K562 (cell line): ENCODE results near the gene RGS6. TPM values are rescaled to one million over a fixed set of nuclear protein-coding genes. Genes with fewer than 3 reads are reported as not detected.

ENCODE experiments used
- ATAC-seq: fragments of 200-7000 bp; cut with Tn5 transposase; 3 replicates; pipeline ENCODE4 v1.9.1; 2020; ENCODE audit warnings: moderate library complexity
- BruUV-seq: library from RNA; stranded (reverse); fragments of 400-500 nt; replicated peaks from 2 replicates; lab custom pipeline; 2021; lab: Mats Ljungman, UMichigan
- CTCF ChIA-PET: fragments of 300-600 bp; formaldehyde crosslinking; extraction: SDS; loops from one replicate; lab custom pipeline; 2021; ENCODE audit warnings: low intra/inter-chr PET ratio; lab: Yijun Ruan, JAX
- POLR2A ChIA-PET: fragments of 300-600, 350-650 bp; sonication (Branson Sonifier 250); formaldehyde crosslinking; extraction: SDS; loops from one replicate; lab custom pipeline; 2021; ENCODE audit warnings: antibody characterized with exemption, inconsistent platforms; lab: Yijun Ruan, JAX
- DNase-seq, 4 experiments: peaks; one replicate each; pipeline versions ENCODE4 v3.0.0 to v3.0.0-alpha.2; 2011 to 2018; ENCODE audit warnings: low spot score in 3 of 4, mixed read lengths in 3 of 4; ENCODE audit errors: extremely low read depth in 1 of 4
- FAIRE-seq: peaks from 2 replicates; lab custom pipeline; 2011; peaks lifted over from hg19 to GRCh38; lab: Jason Lieb, UNC
- H2AFZ ChIP-seq: 2 replicates; pipeline ENCODE4 v1.6.0; 2011; ENCODE audit warnings: low read depth, low read length, control low read depth, inconsistent platforms
- H3K27ac ChIP-seq: fragments of 200-600 bp; 3 replicates; pipeline ENCODE4 v1.8.0; 2011; ENCODE audit warnings: low read depth, mild to moderate bottlenecking, control low read depth, inconsistent platforms, low read length, moderate library complexity, mixed read lengths; ENCODE audit errors: extremely low read depth
- H3K27me3 ChIP-seq, 2 experiments: fragments of 300-600 bp in 1 of 2; 2 replicates in 1 of 2; 3 replicates in 1 of 2; pipeline versions ENCODE4 v1.6.0 to v1.8.0; 2011; ENCODE audit warnings: inconsistent platforms in 2 of 2, low read length in 2 of 2, mild to moderate bottlenecking in 1 of 2, mixed read lengths in 1 of 2, moderate library complexity in 1 of 2; ENCODE audit not compliant: control insufficient read depth in 2 of 2, insufficient read depth in 2 of 2
- H3K36me3 ChIP-seq: fragments of 300-600 bp; 3 replicates; pipeline ENCODE4 v1.8.0; 2011; ENCODE audit warnings: mild to moderate bottlenecking, low read length, inconsistent platforms; ENCODE audit not compliant: control insufficient read depth, insufficient read depth
- H3K4me1 ChIP-seq, 2 experiments: fragments of 200-600 bp in 1 of 2; replicated peaks in 1 of 2; 2 replicates in 1 of 2; 3 replicates in 1 of 2; pipeline versions ENCODE4 v1.5.1 to v1.8.0; 2011; ENCODE audit warnings: inconsistent platforms in 2 of 2, low read length in 2 of 2, mild to moderate bottlenecking in 1 of 2, mixed read lengths in 1 of 2, moderate library complexity in 1 of 2; ENCODE audit not compliant: control insufficient read depth in 2 of 2, insufficient read depth in 2 of 2
- H3K4me2 ChIP-seq: 2 replicates; pipeline ENCODE4 v1.6.1; 2011; ENCODE audit warnings: low read length, control low read depth, inconsistent platforms, mixed read lengths; ENCODE audit not compliant: insufficient read depth
- H3K4me3 ChIP-seq: fragments of 200-600 bp; sonication (generic), shearing (Covaris generic); 2 replicates; pipeline ENCODE4 v1.5.1; 2016; ENCODE audit warnings: control low read depth, inconsistent platforms
- H3K79me2 ChIP-seq: fragments of 200-600 bp; 3 replicates; pipeline ENCODE4 v1.8.0; 2011; ENCODE audit warnings: low read length, inconsistent platforms; ENCODE audit not compliant: control insufficient read depth, insufficient read depth
- H3K9ac ChIP-seq, 2 experiments: 2 replicates each; pipeline versions ENCODE4 v1.6.0 to v1.6.1; 2011; ENCODE audit warnings: low read depth in 2 of 2, low read length in 2 of 2, control low read depth in 1 of 2, inconsistent platforms in 1 of 2, mild to moderate bottlenecking in 1 of 2, mixed read lengths in 1 of 2; ENCODE audit not compliant: insufficient read depth in 1 of 2
- H3K9me1 ChIP-seq: one replicate; pipeline ENCODE4 v1.6.0; 2011; ENCODE audit warnings: inconsistent platforms, mild to moderate bottlenecking, low read length, moderate library complexity; ENCODE audit not compliant: control insufficient read depth, insufficient read depth
- H3K9me3 ChIP-seq: replicated peaks from 2 replicates; pipeline ENCODE4 v1.5.1; 2011; ENCODE audit warnings: low read depth, low read length, inconsistent platforms; ENCODE audit not compliant: control insufficient read depth, insufficient read depth
- H4K20me1 ChIP-seq: replicated peaks from 2 replicates; pipeline ENCODE4 v1.6.1; 2011; ENCODE audit warnings: low read length, inconsistent platforms, mixed read lengths; ENCODE audit not compliant: control insufficient read depth, insufficient read depth
- CREB3L1 ChIP-seq: fragments of 450-650 bp; IDR thresholded peaks from 2 replicates; pipeline ENCODE4 v1.6.1; 2014; ENCODE audit warnings: low read depth, mild to moderate bottlenecking, moderate library complexity, borderline replicate concordance
- ESRRA ChIP-seq: fragments of 450-650 bp; IDR thresholded peaks from 2 replicates; pipeline ENCODE4 v1.6.1; 2014; ENCODE audit warnings: low read depth, mild to moderate bottlenecking, moderate library complexity, borderline replicate concordance
- EZH2 ChIP-seq: IDR thresholded peaks from 2 replicates; pipeline ENCODE4 v1.6.1; 2012; ENCODE audit warnings: low read depth, mild to moderate bottlenecking, inconsistent platforms, low read length, borderline replicate concordance
- NBN ChIP-seq: fragments of 450-650 bp; IDR thresholded peaks from 2 replicates; pipeline ENCODE4 v1.6.1; 2016; ENCODE audit warnings: low read depth, mild to moderate bottlenecking
- SMARCE1 ChIP-seq: fragments of 450-650 bp; IDR thresholded peaks from 2 replicates; pipeline ENCODE4 v1.7.1; 2016; ENCODE audit warnings: mild to moderate bottlenecking
- TEAD2 ChIP-seq: fragments of 450-650 bp; IDR thresholded peaks from 2 replicates; pipeline ENCODE4 v1.6.1; 2016; ENCODE audit warnings: missing genetic modification characterization, control low read depth, missing compliant biosample characterization
- ZNF384 ChIP-seq: IDR thresholded peaks from 2 replicates; pipeline ENCODE4 v1.6.1; 2012; ENCODE audit warnings: low read depth, low read length, improper control_type of control experiment
- ZNF561 ChIP-seq: fragments of 450-650 bp; formaldehyde crosslinking; conservative IDR thresholded peaks from 2 replicates; pipeline ENCODE4 v1.4.0; 2020; ENCODE audit warnings: mild to moderate bottlenecking, moderate library complexity
- WGBS: fragments of 100-300 bp; shearing (Covaris generic); methylation state at CpG from one replicate; pipeline ENCODE4 v1.1.6; 2016; ENCODE audit warnings: low coverage, mixed read lengths; ENCODE audit not compliant: insufficient coverage; ENCODE audit errors: missing lambda C conversion rate; 5-methylcytosine and 5-hydroxymethylcytosine counted together
- in situ Hi-C: fragments of 300-500 bp; cut with MboI; formaldehyde crosslinking; loops from 4 replicates; pipeline ENCODE4 v1.15.0; 2018; ENCODE audit warnings: inconsistent platforms, mixed read lengths
- intact Hi-C: fragments of 100-400 bp; cut with micrococcal nuclease; formaldehyde crosslinking; loops from 2 replicates; pipeline ENCODE4 v1.14.2; 2022
- polyA plus RNA-seq, 8 experiments: library from polyadenylated mRNA; depleted of rRNA in 4 of 8; stranded (reverse) in 5 of 8; unstranded in 3 of 8; fragments of >200 nt; fragmentation: Nextera tagmentation in 2 of 8; fragmentation: Illumina TruSeq in 1 of 8; extraction: Ambion mirVana in 2 of 8; extraction: Trizol in 1 of 8; gene quantifications; 2 replicates each; pipeline versions ENCODE4 v1.2.1 to v1.2.3, GENCODE V29; 2011 to 2014; ENCODE audit warnings: inconsistent platforms in 1 of 8, missing spikeins in 1 of 8
- total RNA-seq, 7 experiments: library from RNA; depleted of rRNA in 6 of 7; stranded (reverse); fragments of >200 nt in 6 of 7; fragmentation: Illumina TruSeq in 2 of 7; extraction: Trizol in 2 of 7; gene quantifications; 2 replicates each; pipeline versions ENCODE4 v1.2.1 to v1.2.3, GENCODE V29; 2011 to 2021; ENCODE audit warnings: low replicate concordance in 1 of 7

Gene RGS6
- total and polyA plus RNA-seq, 9 of the 15 experiments (the other 6 are each of a cell fraction or from before 2014, with no cell fraction given): not detected

- in situ Hi-C loops: no loop called here
- CTCF ChIA-PET: no interaction called here
These were observed 68.7 kb downstream of the RGS6 start for GRCh38 chr14:72000907-72001306.

More at GRCh38 chr14:72000907-72001306, 68.7 kb downstream of the RGS6 start:
- intact Hi-C loops: no loop called here
- no peak overlapping the region for H3K9ac ChIP-seq
- no peaks in the 10 kb centered on the region for H3K4me1 ChIP-seq
- H3K36me3 ChIP-seq: no peaks in the 10 kb centered on the region
- H3K27me3 ChIP-seq: no peaks in the 10 kb centered on the region
- no peak overlapping the region for H2AFZ ChIP-seq
- no peaks in the 10 kb centered on the region for H4K20me1 ChIP-seq
- no peak for FAIRE-seq
- no peak for DNase-seq
- H3K4me2 ChIP-seq: no peak overlapping the region
- no TSS peak for BruUV-seq
- POLR2A ChIA-PET: no interaction called here
- no peaks in the 10 kb centered on the region for H3K9me1 ChIP-seq
- no peak overlapping the region for H3K27ac ChIP-seq
- H3K79me2 ChIP-seq: no peaks in the 10 kb centered on the region
- H3K4me3 ChIP-seq: no peak overlapping the region
- TF ChIP-seq SMARCE1: no peak
- no peak for TF ChIP-seq CREB3L1
- TF ChIP-seq TEAD2 (tag): no peak
- no peak for TF ChIP-seq EZH2
- no peak for TF ChIP-seq ESRRA
- no peak for TF ChIP-seq ZNF561 (CRISPR knock-in tag)
- TF ChIP-seq NBN: no peak
- no peak for TF ChIP-seq ZNF384
- no peaks in the 10 kb centered on the region for H3K9me3 ChIP-seq
- no peak for ATAC-seq
- 0% methylated on average over 8 of the region's 9 CpGs for WGBS
